Measurements from ENCODE around the gene EFHC2. TPM values are rescaled to one million over a fixed set of nuclear protein-coding genes. Genes with fewer than 3 reads are reported as not detected.

EFHC2 gene
- total RNA-seq, 1 experiment from 2014 or later = 1.1 TPM

DNA sequence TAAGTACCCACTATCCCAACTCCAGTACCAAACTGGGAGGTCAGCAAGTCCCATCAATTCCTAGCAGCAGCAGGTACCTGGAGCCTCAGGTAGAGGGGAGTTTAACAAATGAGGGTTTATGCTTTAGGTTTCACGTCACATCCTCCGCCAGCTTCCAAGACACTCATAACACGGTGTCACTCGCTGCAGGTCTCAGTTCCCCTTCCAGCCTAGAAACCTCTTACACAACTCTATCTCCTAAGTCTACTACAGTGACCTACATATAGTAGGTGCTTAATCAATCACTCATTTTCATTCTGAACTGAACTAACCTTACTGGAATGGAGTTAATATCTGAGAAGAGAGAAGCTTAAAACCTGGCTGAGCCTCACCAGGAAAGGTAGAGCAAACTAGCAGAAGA, 96.0 kb downstream of the EFHC2 start:
- no peaks in the 10 kb centered on the region; the same call in 1 of the 2 replicates for H3K27me3 Mint-ChIP-seq (ENCODE audit: low read depth)
- Histone ChIP-seq H3K23me2 (ENCODE audit: insufficient read length, low read depth, low read length, poor library complexity, severe bottlenecking) (no peaks in the 10 kb centered on the region), H3K9ac (ENCODE audit: extremely low read depth, insufficient read length, low read length) (no peak overlapping the region), H2BK15ac (ENCODE audit: low read depth, low read length) (no peak overlapping the region), H3K14ac (ENCODE audit: insufficient read depth, low read length) (no peak overlapping the region), H2AK5ac (ENCODE audit: insufficient read length, low read length) (no peak overlapping the region), H3K79me1 (ENCODE audit: insufficient read depth, low read depth, low read length, poor library complexity, severe bottlenecking) (no peaks in the 10 kb centered on the region), H2BK12ac (ENCODE audit: insufficient read length, low read depth, low read length) (no peak overlapping the region), H2BK20ac (ENCODE audit: low read depth, low read length, poor library complexity, severe bottlenecking) (no peak overlapping the region), H3K56ac (ENCODE audit: insufficient read length, low read depth, low read length) (no peak overlapping the region), H4K5ac (ENCODE audit: insufficient read length, low read depth, low read length) (no peak overlapping the region), H2BK5ac (ENCODE audit: insufficient read length, low read length) (no peak overlapping the region), H3T11ph (ENCODE audit: low read length) (no peak overlapping the region), H4K20me1 (ENCODE audit: control insufficient read depth, insufficient read depth, insufficient read length) (no peaks in the 10 kb centered on the region), H2AFZ (ENCODE audit: low read length) (no peak overlapping the region), H3K18ac (ENCODE audit: insufficient read length, low read depth, low read length) (no peak overlapping the region), H3K4me1 (ENCODE audit: insufficient read depth, low read length) (no peaks in the 10 kb centered on the region), H3K9me3 (ENCODE audit: control insufficient read depth, low read depth, low read length) (peaks cover 32% of the 10 kb centered on the region), H3K4me2 (ENCODE audit: insufficient read depth, insufficient read length, low read length) (no peak overlapping the region), H2BK120ac (ENCODE audit: low read depth, low read length, poor library complexity, severe bottlenecking) (no peak overlapping the region), H4K8ac (replicated peaks; ENCODE audit: insufficient read length, low read depth, low read length) (no peak overlapping the region), H3K79me2 (ENCODE audit: insufficient read depth, low read length) (no peaks in the 10 kb centered on the region), H3K23ac (ENCODE audit: insufficient read length, low read depth, low read length) (no peak overlapping the region), H3K27ac (ENCODE audit: insufficient read length, low read depth, low read length) (no peak overlapping the region), H3K27me3 (ENCODE audit: insufficient read depth, low read length) (no peaks in the 10 kb centered on the region), H3K4ac (ENCODE audit: low read depth, low read length) (no peak overlapping the region), H4K91ac (ENCODE audit: insufficient read length, low read depth, low read length) (no peak overlapping the region)
- H3K36me3 Mint-ChIP-seq (ENCODE audit: insufficient read depth in 1 of 3, low read depth in 3 of 3) = no peaks in the 10 kb centered on the region; a peak in 2 of 7 replicates
- DNase-seq = no peak
- no peak overlapping the region for H3K27ac Mint-ChIP-seq
- no peak overlapping the region for H3K4me3 Mint-ChIP-seq
- no CpG with 5 or more reads among the region's 4 CpGs for WGBS (ENCODE audit: extremely low coverage, insufficient read length, low lambda C conversion rate)
- H3K9me3 Mint-ChIP-seq = peaks cover 61 to 62% of the 10 kb centered on the region in 2 experiments
- peaks cover 16 to 18% of the 10 kb centered on the region in 2 experiments for H3K4me1 Mint-ChIP-seq
- TF ChIP-seq CTCF (conservative IDR thresholded peaks at IDR 0.05) = no peak
